GM23338 (cell line): ENCODE measurements around the gene SMYD5. TPM values are rescaled to one million over a fixed set of nuclear protein-coding genes. Genes with fewer than 3 reads are reported as not detected.

Source experiments
- ATAC-seq: fragments of 200-7000 bp; cut with Tn5 transposase; 3 replicates; pipeline ENCODE4 v1.9.1; 2020
- DNase-seq: peaks from one replicate; pipeline ENCODE4 v3.0.0-alpha.2; 2015; ENCODE audit warnings: low spot score
- H2AFZ ChIP-seq: fragments of 200-600 bp; sonication (generic); 2 replicates; pipeline ENCODE4 v1.8.0; 2016; ENCODE audit warnings: antibody characterized with exemption, mild to moderate bottlenecking, moderate library complexity
- H3F3A ChIP-seq: fragments of 200-600 bp; sonication (generic); replicated peaks from 2 replicates; pipeline ENCODE4 v1.8.0; 2017; ENCODE audit warnings: antibody characterized with exemption, mixed run types, low read depth
- H3K27ac ChIP-seq: fragments of 200-600 bp; sonication (generic); 2 replicates; pipeline ENCODE4 v1.6.1; 2016; ENCODE audit warnings: low read depth
- H3K27me3 ChIP-seq: fragments of 200-600 bp; sonication (generic); 2 replicates; pipeline ENCODE4 v1.8.0; 2016; ENCODE audit warnings: mild to moderate bottlenecking, mixed run types, moderate library complexity; ENCODE audit not compliant: insufficient read depth
- H3K36me3 ChIP-seq: fragments of 200-600 bp; sonication (generic); 2 replicates; pipeline ENCODE4 v1.8.0; 2016; ENCODE audit warnings: mild to moderate bottlenecking; ENCODE audit not compliant: insufficient read depth
- H3K4me1 ChIP-seq: fragments of 200-600 bp; sonication (generic); 2 replicates; pipeline ENCODE4 v1.8.0; 2016; ENCODE audit warnings: mild to moderate bottlenecking, moderate library complexity; ENCODE audit not compliant: insufficient read depth
- H3K4me2 ChIP-seq: fragments of 200-600 bp; sonication (generic); 2 replicates; pipeline ENCODE4 v1.7.1; 2017; ENCODE audit warnings: mixed run types
- H3K4me3 ChIP-seq: fragments of 200-600 bp; sonication (generic); 2 replicates; pipeline ENCODE4 v1.6.1; 2016; ENCODE audit warnings: mixed run types
- H3K79me2 ChIP-seq: fragments of 200-600 bp; sonication (generic); replicated peaks from 2 replicates; pipeline ENCODE4 v1.8.0; 2017; ENCODE audit warnings: mild to moderate bottlenecking; ENCODE audit not compliant: insufficient read depth
- H3K9me2 ChIP-seq: fragments of 200-600 bp; sonication (generic); 2 replicates; pipeline ENCODE4 v1.8.0; 2017; ENCODE audit not compliant: insufficient read depth
- H4K20me1 ChIP-seq: fragments of 200-600 bp; sonication (generic); replicated peaks from 2 replicates; pipeline ENCODE4 v1.8.0; 2017; ENCODE audit warnings: mild to moderate bottlenecking; ENCODE audit not compliant: insufficient read depth
- H3K27ac Mint-ChIP-seq: 2 replicates; pipeline ENCODE4 v1.8.0; 2020; ENCODE audit warnings: inconsistent platforms, mild to moderate bottlenecking, moderate library complexity, mixed read lengths
- H3K27me3 Mint-ChIP-seq: 3 replicates; pipeline ENCODE4 v1.8.0; 2022; ENCODE audit warnings: low read depth, mild to moderate bottlenecking, moderate library complexity, mixed read lengths, inconsistent platforms; ENCODE audit not compliant: insufficient read depth, poor library complexity
- H3K36me3 Mint-ChIP-seq: 3 replicates; pipeline ENCODE4 v1.8.0; 2021; ENCODE audit warnings: low read depth, mild to moderate bottlenecking, inconsistent platforms, moderate library complexity, mixed read lengths
- H3K4me1 Mint-ChIP-seq: 3 replicates; pipeline ENCODE4 v1.8.0; 2020; ENCODE audit warnings: mild to moderate bottlenecking, inconsistent platforms, mixed read lengths
- H3K4me3 Mint-ChIP-seq: 3 replicates; pipeline ENCODE4 v1.8.0; 2021; ENCODE audit warnings: moderate library complexity, mild to moderate bottlenecking, inconsistent platforms, mixed read lengths
- H3K9me3 Mint-ChIP-seq: 3 replicates; pipeline ENCODE4 v1.8.0; 2020; ENCODE audit warnings: moderate library complexity, mild to moderate bottlenecking, inconsistent platforms, mixed read lengths
- CREB1 ChIP-seq: fragments of 250-450 bp; sonication (Bioruptor Pico); IDR thresholded peaks from 2 replicates; pipeline ENCODE4 v1.5.0; 2020; ENCODE audit warnings: low read depth, mild to moderate bottlenecking, moderate library complexity
- CTCF ChIP-seq, 2 experiments: fragments of 200-600 bp in 1 of 2; sonication (generic) in 1 of 2; conservative IDR thresholded peaks; 2 replicates each; pipeline versions ENCODE4 v1.5.1 to v1.6.1; 2016 to 2017; ENCODE audit warnings: antibody characterized with exemption in 2 of 2, low read depth in 2 of 2, mild to moderate bottlenecking in 2 of 2, moderate library complexity in 1 of 2
- ETS1 ChIP-seq: IDR thresholded peaks from 2 replicates; pipeline ENCODE4 v1.6.1; 2016; ENCODE audit warnings: antibody characterized with exemption
- JUNB ChIP-seq: IDR thresholded peaks from one replicate; pipeline ENCODE4 v1.6.1; 2016; ENCODE audit warnings: antibody characterized with exemption; ENCODE audit not compliant: unreplicated experiment
- POLR2AphosphoS5 ChIP-seq: IDR thresholded peaks from 2 replicates; pipeline ENCODE4 v1.6.1; 2016; ENCODE audit warnings: antibody characterized with exemption, low read depth
- REST ChIP-seq: IDR thresholded peaks from one replicate; pipeline ENCODE4 v1.6.1; 2018; ENCODE audit warnings: antibody characterized with exemption; ENCODE audit not compliant: unreplicated experiment
- STAT1 ChIP-seq: IDR thresholded peaks from one replicate; pipeline ENCODE4 v1.6.1; 2016; ENCODE audit warnings: antibody characterized with exemption; ENCODE audit not compliant: unreplicated experiment
- ZNF114 ChIP-seq: fragments of 250-450 bp; sonication (Bioruptor Pico); IDR thresholded peaks from 2 replicates; pipeline ENCODE4 v1.5.0; 2020; ENCODE audit warnings: mild to moderate bottlenecking, moderate library complexity
- ZNF331 ChIP-seq: fragments of 250-450 bp; sonication (Bioruptor Pico); IDR thresholded peaks from 2 replicates; pipeline ENCODE4 v1.5.0; 2020; ENCODE audit warnings: low read depth, mild to moderate bottlenecking, moderate library complexity
- polyA plus RNA-seq: library from polyadenylated mRNA; unstranded; fragments of >200 nt; fragmentation: Nextera tagmentation; extraction: Ambion mirVana; gene quantifications from 2 replicates; pipeline ENCODE4 v1.2.1, GENCODE V29; 2016
- total RNA-seq: library from RNA; depleted of rRNA; stranded (reverse); fragments of >200 nt; shearing (Covaris generic); gene quantifications from 2 replicates; pipeline ENCODE4 v1.2.3, GENCODE V29; 2014

Gene SMYD5
- total and polyA plus RNA-seq, 2 experiments from 2014 or later = 20.5 to 45.8 TPM

- Histone ChIP-seq H3F3A (no peaks in the 10 kb centered on the region), H2AFZ (no peak overlapping the region), H4K20me1 (no peaks in the 10 kb centered on the region), H3K9me2 (no peaks in the 10 kb centered on the region), H3K4me2 (no peak overlapping the region), H3K79me2 (peaks cover 6% of the 10 kb centered on the region), H3K36me3 (no peaks in the 10 kb centered on the region), H3K4me3 (no peak overlapping the region), H3K27ac (no peak overlapping the region), H3K4me1 (peaks cover 5% of the 10 kb centered on the region; the same call in 1 of the 2 replicates), H3K27me3 (peaks cover 17% of the 10 kb centered on the region)
- ATAC-seq = no peak
- peaks cover 14% of the 10 kb centered on the region for H3K27me3 Mint-ChIP-seq
- H3K9me3 Mint-ChIP-seq = no peaks in the 10 kb centered on the region
- no peak for DNase-seq
- no peak overlapping the region for H3K27ac Mint-ChIP-seq
- no peaks in the 10 kb centered on the region for H3K36me3 Mint-ChIP-seq
- H3K4me3 Mint-ChIP-seq = no peak overlapping the region
- TF ChIP-seq JUNB (no peak), CREB1 (CRISPR knock-in tag) (no peak), ETS1 (no peak), REST (no peak)
- H3K4me1 Mint-ChIP-seq = peaks cover 16% of the 10 kb centered on the region; the same call in 2 of the 3 replicates
Observed at GRCh38 chr2:73210019-73210418, 4.0 kb upstream of the SMYD5 start.

- Histone ChIP-seq H3K36me3 (no peaks in the 10 kb centered on the region), H3K27ac (no peak overlapping the region), H3K79me2 (peaks cover 13% of the 10 kb centered on the region), H3F3A (no peaks in the 10 kb centered on the region), H2AFZ (no peak overlapping the region), H3K4me1 (peaks cover 11% of the 10 kb centered on the region; the same call in 1 of the 2 replicates), H3K4me3 (no peak overlapping the region), H3K27me3 (peaks cover 10% of the 10 kb centered on the region; the same call in 1 of the 2 replicates), H3K9me2 (no peaks in the 10 kb centered on the region), H4K20me1 (no peaks in the 10 kb centered on the region), H3K4me2 (no peak overlapping the region)
- H3K36me3 Mint-ChIP-seq = no peaks in the 10 kb centered on the region
- H3K27me3 Mint-ChIP-seq = peaks cover 8% of the 10 kb centered on the region
- TF ChIP-seq REST (no peak), ZNF331 (CRISPR knock-in tag) (no peak), CREB1 (CRISPR knock-in tag) (no peak), ETS1 (no peak), STAT1 (no peak), ZNF114 (CRISPR knock-in tag) (no peak), POLR2AphosphoS5 (no peak), CTCF (conservative IDR thresholded peaks at IDR 0.05; ENCODE audit: low read depth in 2 of 2) (no peak)
- H3K4me3 Mint-ChIP-seq = no peak overlapping the region
- no peaks in the 10 kb centered on the region for H3K9me3 Mint-ChIP-seq
- no peak for ATAC-seq
- H3K4me1 Mint-ChIP-seq = peaks cover 23% of the 10 kb centered on the region
- no peak for DNase-seq
- H3K27ac Mint-ChIP-seq = no peak overlapping the region
Observed at GRCh38 chr2:73210696-73211095, 3.3 kb upstream of the SMYD5 start.
